ENCODE data around the gene GRIN2B. TPM values are rescaled to one million over a fixed set of nuclear protein-coding genes. Genes with fewer than 3 reads are reported as not detected.

The GRIN2B gene
- total RNA-seq, 1 experiment from 2014 or later: not detected

GRCh38 chr12:13935169-13935568 lies 46.2 kb downstream of the GRIN2B start:
- Histone ChIP-seq H3K4me1 (ENCODE audit: insufficient read depth, low read length, poor library complexity, severe bottlenecking) (no peaks in the 10 kb centered on the region), H3K27me3 (replicated peaks; ENCODE audit: insufficient read depth, low read depth, low read length, poor library complexity) (peaks cover 32% of the 10 kb centered on the region), H3K27ac (ENCODE audit: low read depth, low read length, poor library complexity, severe bottlenecking) (no peak overlapping the region), H3K36me3 (ENCODE audit: insufficient read depth, low read length, poor library complexity, severe bottlenecking) (no peaks in the 10 kb centered on the region), H3K9me3 (ENCODE audit: low read depth, low read length, poor library complexity, severe bottlenecking) (peaks cover 4% of the 10 kb centered on the region), H3K4me3 (ENCODE audit: low read depth, low read length, poor library complexity, severe bottlenecking) (no peak overlapping the region)
- CTCF ChIA-PET: no interaction called here
- TF ChIP-seq EZH2 (IDR thresholded peaks at IDR 0.05; ENCODE audit: borderline replicate concordance, low read depth, low read length, poor library complexity, severe bottlenecking): no peak
- no peak for TF ChIP-seq CTCF (conservative IDR thresholded peaks at IDR 0.05; ENCODE audit: low read depth, low read length)
- intact Hi-C loops (cut with micrococcal nuclease; ENCODE audit: unreplicated experiment): no loop called here
- no peak for DNase-seq (ENCODE audit: low spot score)
- BruUV-seq (replicated peaks): no TSS peak
- POLR2A ChIA-PET (ENCODE audit: low non-redundant PET): no interaction called here

Data from A673 (cell line).